BE2C (cell line): ENCODE data around the gene LRRC43. TPM values are rescaled to one million over a fixed set of nuclear protein-coding genes. Genes with fewer than 3 reads are reported as not detected.
A peak's percentile ranks its signal among the peaks of the same experiment; 100 is the strongest.

Experiments
- DNase-seq: peaks from one replicate; pipeline ENCODE4 v3.0.0-alpha.2; 2020
- H3K27me3 ChIP-seq: fragments of 250-450 bp; sonication (Bioruptor Pico); 2 replicates; pipeline ENCODE4 v1.5.1; 2020; ENCODE audit warnings: mild to moderate bottlenecking
- H3K36me3 ChIP-seq: fragments of 250-450 bp; sonication (Bioruptor Pico); 2 replicates; pipeline ENCODE4 v1.5.1; 2020; ENCODE audit warnings: mild to moderate bottlenecking
- H3K4me1 ChIP-seq: fragments of 250-450 bp; sonication (Bioruptor Pico); 2 replicates; pipeline ENCODE4 v1.5.1; 2020
- H3K4me3 ChIP-seq: 2 replicates; pipeline ENCODE4 v1.5.1; 2011; ENCODE audit warnings: low read depth, low read length
- H3K9me3 ChIP-seq: fragments of 250-450 bp; sonication (Bioruptor Pico); 2 replicates; pipeline ENCODE4 v1.5.1; 2020
- CTCF ChIP-seq: IDR thresholded peaks from 2 replicates; pipeline ENCODE4 v1.5.1; 2012; ENCODE audit warnings: mild to moderate bottlenecking, low read depth, low read length
- polyA plus RNA-seq: library from polyadenylated mRNA; unstranded; fragments of >200 nt; gene quantifications from one replicate; pipeline ENCODE4 v1.2.1, GENCODE V29; 2012; ENCODE audit warnings: low read depth, missing spikeins; ENCODE audit not compliant: insufficient read length, insufficient read depth

The LRRC43 gene
- polyA plus RNA-seq = 4.2 TPM

- peak; percentile 82 for DNase-seq
- TF ChIP-seq CTCF = no peak
- Histone ChIP-seq H3K36me3 (no peaks in the 10 kb centered on the region), H3K27me3 (no peaks in the 10 kb centered on the region), H3K4me3 (peak within 1 kb of the TSS; percentile 51), H3K4me1 (no peaks in the 10 kb centered on the region), H3K9me3 (no peaks in the 10 kb centered on the region)
Measured at GRCh38 chr12:122182887-122183587, at the start of gene LRRC43. Gene LRRC43 (plus strand): TSS chr12:122183123. CDS start chr12:122183145, 22 bp downstream.

- peaks cover 62% of the 10 kb centered on the region for H3K36me3 ChIP-seq
- H3K4me3 ChIP-seq = no peak overlapping the region
- H3K4me1 ChIP-seq = no peaks in the 10 kb centered on the region
- no peaks in the 10 kb centered on the region for H3K9me3 ChIP-seq
- DNase-seq = no peak
- TF ChIP-seq CTCF = no peak
- no peaks in the 10 kb centered on the region for H3K27me3 ChIP-seq
Measured at GRCh38 chr12:122133192-122133950, 49.6 kb upstream of the LRRC43 start.

GRCh38 chr12:122135437-122136031, 47.4 kb upstream of the LRRC43 start:
- DNase-seq = no peak
- no peaks in the 10 kb centered on the region for H3K27me3 ChIP-seq
- no peak overlapping the region for H3K4me3 ChIP-seq
- peaks cover 43% of the 10 kb centered on the region for H3K36me3 ChIP-seq
- no peak for TF ChIP-seq CTCF
- H3K9me3 ChIP-seq = no peaks in the 10 kb centered on the region
- H3K4me1 ChIP-seq = no peaks in the 10 kb centered on the region

GRCh38 chr12:122137229-122137628, 45.7 kb upstream of the LRRC43 start:
- no peaks in the 10 kb centered on the region for H3K27me3 ChIP-seq
- TF ChIP-seq CTCF = peak; percentile 45
- no peak overlapping the region for H3K4me3 ChIP-seq
- H3K4me1 ChIP-seq = no peaks in the 10 kb centered on the region
- H3K9me3 ChIP-seq = peaks cover under 1% of the 10 kb centered on the region; the same call in 1 of the 2 replicates
- peaks cover 49% of the 10 kb centered on the region for H3K36me3 ChIP-seq
- DNase-seq = peak; percentile 36

- H3K27me3 ChIP-seq = no peaks in the 10 kb centered on the region
- H3K4me1 ChIP-seq = no peaks in the 10 kb centered on the region
- H3K9me3 ChIP-seq = peaks cover 5% of the 10 kb centered on the region; the same call in 1 of the 2 replicates
- DNase-seq = no peak
- H3K4me3 ChIP-seq = no peak overlapping the region
- no peak for TF ChIP-seq CTCF
- peaks cover 49% of the 10 kb centered on the region for H3K36me3 ChIP-seq
Measured at GRCh38 chr12:122137681-122138080, 45.2 kb upstream of the LRRC43 start.
